ENCODE data around the gene SHD. TPM values are rescaled to one million over a fixed set of nuclear protein-coding genes. Genes with fewer than 3 reads are reported as not detected.

SHD gene
- total RNA-seq, 1 donor from 2014 or later = 0.74 TPM

DNA sequence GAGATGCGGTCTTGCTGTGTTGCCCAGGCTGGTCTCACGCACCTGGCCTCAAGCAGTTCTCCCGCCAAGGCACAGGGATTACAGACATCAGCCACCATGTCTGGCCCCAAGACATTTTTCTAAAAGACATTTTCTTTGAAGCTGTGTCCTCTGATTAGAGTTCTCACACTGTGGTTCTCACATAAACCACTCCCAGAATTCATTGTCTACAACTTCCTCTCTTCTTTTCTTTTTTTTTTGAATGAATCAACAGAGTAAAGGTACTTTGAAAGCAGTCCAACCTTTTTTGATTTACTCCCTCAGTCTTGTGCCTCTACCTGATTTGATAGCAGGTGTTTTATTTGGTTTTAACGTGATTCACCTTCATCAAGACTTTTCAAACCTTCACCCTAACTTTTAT is 14.3 kb upstream of the SHD start:
- Mint-ChIP-seq H3K9me3 (ENCODE audit: low read depth) (no peaks in the 10 kb centered on the region), H3K4me1 (ENCODE audit: low read depth) (no peaks in the 10 kb centered on the region), H3K4me3 (ENCODE audit: low read depth) (no peak overlapping the region), H3K27ac (no peak overlapping the region), H3K36me3 (ENCODE audit: insufficient read depth) (peaks cover 12% of the 10 kb centered on the region), H3K27me3 (no peaks in the 10 kb centered on the region)
- TF ChIP-seq CTCF (IDR thresholded peaks at IDR 0.05; ENCODE audit: unreplicated experiment) = no peak
- DNase-seq (ENCODE audit: low spot score, unreplicated experiment) = no peak

DNA sequence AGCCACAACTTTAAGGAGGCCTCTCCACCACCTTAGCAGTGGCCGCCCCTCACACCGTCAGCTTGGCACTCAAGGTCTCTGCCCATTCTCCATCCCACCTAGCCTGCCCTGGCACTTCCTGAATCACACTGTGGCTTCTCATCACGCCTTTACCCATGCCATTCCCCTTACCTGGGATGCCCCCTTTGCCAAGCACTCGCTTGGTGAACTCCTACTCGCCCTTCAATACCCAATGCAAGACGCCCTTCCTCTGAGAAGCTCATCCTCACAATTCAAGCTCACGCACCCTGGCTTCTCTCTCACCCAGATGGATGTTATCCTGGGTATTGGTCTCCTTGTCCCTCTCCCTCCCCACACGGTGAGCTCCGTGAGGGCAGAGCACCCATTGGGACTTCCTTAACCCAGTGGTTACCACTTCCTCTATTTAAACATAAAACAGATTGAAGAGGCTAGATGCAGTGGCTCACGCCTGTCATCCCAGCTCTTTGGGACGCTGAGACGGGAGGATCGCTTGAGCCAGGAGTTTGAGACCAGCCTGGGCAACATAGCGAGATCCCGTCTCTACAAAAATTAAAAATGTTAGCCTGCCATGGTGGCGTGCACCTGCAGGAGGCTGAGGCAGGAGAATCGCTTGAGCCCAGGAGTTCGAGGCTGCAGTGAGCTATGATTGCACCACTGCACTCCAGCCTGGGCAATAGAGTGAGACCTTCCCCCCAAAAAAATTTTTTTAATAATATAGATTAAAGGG is 12.6 kb upstream of the SHD start:
- H3K4me3 Mint-ChIP-seq (ENCODE audit: low read depth) = no peak overlapping the region
- peaks cover 10% of the 10 kb centered on the region for H3K36me3 Mint-ChIP-seq (ENCODE audit: insufficient read depth)
- no peak for DNase-seq (ENCODE audit: low spot score, unreplicated experiment)
- H3K27me3 Mint-ChIP-seq = no peaks in the 10 kb centered on the region
- no peak overlapping the region for H3K27ac Mint-ChIP-seq
- H3K9me3 Mint-ChIP-seq (ENCODE audit: low read depth) = no peaks in the 10 kb centered on the region
- H3K4me1 Mint-ChIP-seq (ENCODE audit: low read depth) = no peaks in the 10 kb centered on the region
- no peak for TF ChIP-seq CTCF (IDR thresholded peaks at IDR 0.05; ENCODE audit: unreplicated experiment)

DNA sequence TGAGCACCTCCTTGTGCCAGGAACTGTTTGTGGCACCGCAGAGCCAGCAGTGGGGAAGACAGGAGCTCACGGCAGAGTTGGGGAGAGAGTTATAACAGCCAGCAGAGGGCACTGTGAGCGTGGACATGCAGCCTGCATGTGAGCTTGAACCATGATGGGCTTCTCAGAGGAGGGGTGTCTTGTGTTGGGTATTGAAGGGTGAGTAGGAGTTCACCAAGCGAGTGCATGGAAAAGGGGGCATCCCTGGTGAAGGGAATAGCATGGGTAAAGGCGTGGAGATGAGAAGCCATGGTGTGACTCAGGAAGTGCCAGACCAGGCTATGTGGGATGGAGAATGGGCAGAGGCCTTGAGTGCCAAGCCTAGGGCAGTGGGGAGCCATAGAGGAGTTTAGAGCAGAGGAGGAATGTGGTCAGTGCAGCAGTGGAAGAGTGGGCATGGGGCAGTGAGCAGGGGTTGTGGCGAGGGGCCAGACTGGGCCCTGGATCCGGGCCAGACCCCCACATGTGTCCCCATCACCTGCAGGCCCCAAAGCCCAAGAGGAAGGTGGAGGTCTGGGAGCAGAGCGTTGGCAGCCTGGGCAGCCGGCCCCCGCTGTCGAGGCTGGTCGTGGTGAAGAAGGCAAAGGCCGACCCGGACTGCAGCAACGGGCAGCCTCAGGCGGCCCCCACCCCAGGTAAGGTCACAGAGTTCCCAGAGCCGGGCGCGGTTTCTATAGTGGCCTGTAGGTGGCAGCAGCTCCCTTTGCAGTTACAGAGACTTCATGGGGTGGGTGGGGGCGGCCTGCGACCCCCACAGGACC is 11.8 kb upstream of the SHD start:
- DNase-seq (ENCODE audit: low spot score, unreplicated experiment) = peak; percentile 56
- Mint-ChIP-seq H3K4me1 (ENCODE audit: low read depth) (no peaks in the 10 kb centered on the region), H3K36me3 (ENCODE audit: insufficient read depth) (peaks cover 10% of the 10 kb centered on the region), H3K27ac (no peak overlapping the region), H3K4me3 (ENCODE audit: low read depth) (no peak overlapping the region), H3K27me3 (no peaks in the 10 kb centered on the region), H3K9me3 (ENCODE audit: low read depth) (no peaks in the 10 kb centered on the region)
- TF ChIP-seq CTCF (IDR thresholded peaks at IDR 0.05; ENCODE audit: unreplicated experiment) = peak; percentile 77

GRCh38 chr19:4267901-4268815 is 10.9 kb upstream of the SHD start:
- Mint-ChIP-seq H3K4me3 (ENCODE audit: low read depth) (no peak overlapping the region), H3K36me3 (ENCODE audit: insufficient read depth) (peaks cover 10% of the 10 kb centered on the region), H3K9me3 (ENCODE audit: low read depth) (no peaks in the 10 kb centered on the region), H3K27me3 (no peaks in the 10 kb centered on the region), H3K4me1 (ENCODE audit: low read depth) (no peaks in the 10 kb centered on the region), H3K27ac (no peak overlapping the region)
- TF ChIP-seq CTCF (IDR thresholded peaks at IDR 0.05; ENCODE audit: unreplicated experiment) = no peak
- no peak for DNase-seq (ENCODE audit: low spot score, unreplicated experiment)
